GM19238 (cell line): ENCODE data around the gene GIMAP5.
"Not testable (repeated sequence)": the region's sequence is repeated elsewhere in the genome, so short reads cannot be mapped to it uniquely, and the experiment has no call there.

Source experiments
- DNase-seq: peaks from one replicate; pipeline ENCODE4 v3.0.0; 2011; ENCODE audit warnings: low spot score; ENCODE audit not compliant: insufficient read length

Gene GIMAP5

GRCh38 chr7:150769768-150770167 lies 32.5 kb downstream of the GIMAP5 start:
- DNase-seq, result no peak

- not testable (repeated sequence) for DNase-seq
Observed at GRCh38 chr7:150774131-150774530, 36.9 kb downstream of the GIMAP5 start.

GRCh38 chr7:150778014-150778737 lies 41.0 kb downstream of the GIMAP5 start:
- no peak for DNase-seq

- no peak for DNase-seq
Observed at GRCh38 chr7:150778738-150779301, 41.6 kb downstream of the GIMAP5 start.

GRCh38 chr7:150780292-150780691 lies 43.1 kb downstream of the GIMAP5 start:
- no peak for DNase-seq

- no peak for DNase-seq
Observed at GRCh38 chr7:150781103-150781502, 43.9 kb downstream of the GIMAP5 start.

GRCh38 chr7:150781961-150782360 lies 44.7 kb downstream of the GIMAP5 start:
- no peak for DNase-seq

- no peak for DNase-seq
Observed at GRCh38 chr7:150784120-150784736, 47.0 kb downstream of the GIMAP5 start.

GRCh38 chr7:150784954-150785353 lies 47.7 kb downstream of the GIMAP5 start:
- DNase-seq, result no peak

- DNase-seq, result no peak
Observed at GRCh38 chr7:150787321-150788281, 50.4 kb downstream of the GIMAP5 start.

GRCh38 chr7:150788474-150789269 lies 51.5 kb downstream of the GIMAP5 start:
- no peak for DNase-seq

- no peak for DNase-seq
Observed at GRCh38 chr7:150790416-150791075, 53.3 kb downstream of the GIMAP5 start.

GRCh38 chr7:150791304-150791703 lies 54.1 kb downstream of the GIMAP5 start:
- DNase-seq, result no peak

GRCh38 chr7:150791746-150792452 lies 54.7 kb downstream of the GIMAP5 start:
- no peak for DNase-seq
